Stimulated activated CD4-positive, alpha-beta T cell treated with anti-CD3 and anti-CD28 coated beads, TNF-alpha, amount 100 ng/mL, for 4 hours (primary cell): ENCODE measurements around the gene OTOGL.

ENCODE experiments used
- DNase-seq, 3 experiments: peaks; one replicate each; pipeline ENCODE4 v3.0.0-alpha.2; 2020; ENCODE audit warnings: low read depth in 3 of 3

OTOGL gene

GRCh38 chr12:80099259-80099658 lies at the start of gene OTOGL:
Gene OTOGL (plus strand): TSS chr12:80099537. CDS start chr12:80209432, 109,895 bp downstream.
- no peak for DNase-seq

- no peak for DNase-seq
Observed at GRCh38 chr12:80050236-80050635, 49.1 kb upstream of the OTOGL start.

GRCh38 chr12:80053051-80053790 lies 46.1 kb upstream of the OTOGL start:
- DNase-seq, result no peak

GRCh38 chr12:80056232-80056631 lies 43.1 kb upstream of the OTOGL start:
- DNase-seq, result no peak

GRCh38 chr12:80056845-80057244 lies 42.5 kb upstream of the OTOGL start:
- DNase-seq, result no peak

GRCh38 chr12:80058586-80058985 lies 40.8 kb upstream of the OTOGL start:
- no peak for DNase-seq

- no peak for DNase-seq
Observed at GRCh38 chr12:80059102-80059501, 40.2 kb upstream of the OTOGL start.

GRCh38 chr12:80059875-80060274 lies 39.5 kb upstream of the OTOGL start:
- DNase-seq, result no peak

GRCh38 chr12:80064269-80064668 lies 35.1 kb upstream of the OTOGL start:
- DNase-seq, result no peak

- no peak for DNase-seq
Observed at GRCh38 chr12:80064951-80065350, 34.4 kb upstream of the OTOGL start.

GRCh38 chr12:80068173-80068572 lies 31.2 kb upstream of the OTOGL start:
- no peak for DNase-seq

- DNase-seq, result peak in 1 of 3 experiments; percentile 8
Observed at GRCh38 chr12:80083892-80084614, 15.3 kb upstream of the OTOGL start.

- no peak for DNase-seq
Observed at GRCh38 chr12:80086025-80086424, 13.3 kb upstream of the OTOGL start.

- DNase-seq, result no peak
Observed at GRCh38 chr12:80087486-80088213, 11.7 kb upstream of the OTOGL start.

- DNase-seq, result no peak
Observed at GRCh38 chr12:80100591-80100990, 1.3 kb downstream of the OTOGL start.

- no peak for DNase-seq
Observed at GRCh38 chr12:80101126-80101525, 1.8 kb downstream of the OTOGL start.

- DNase-seq, result no peak
Observed at GRCh38 chr12:80107221-80107620, 7.9 kb downstream of the OTOGL start.

- no peak for DNase-seq
Observed at GRCh38 chr12:80116735-80117134, 17.4 kb downstream of the OTOGL start.

- no peak for DNase-seq
Observed at GRCh38 chr12:80118565-80119324, 19.4 kb downstream of the OTOGL start.

- no peak for DNase-seq
Observed at GRCh38 chr12:80120994-80121393, 21.7 kb downstream of the OTOGL start.

- no peak for DNase-seq
Observed at GRCh38 chr12:80121661-80122060, 22.3 kb downstream of the OTOGL start.
